Measurements from ENCODE around the gene TMEM175.

TMEM175 gene

GRCh38 chr4:931960-932712 lies at the start of gene TMEM175, which contains the start of gene GAK:
TMEM175 (plus strand) TSS chr4:932460; CDS start chr4:947740, 15,280 bp downstream.
GAK (minus strand) TSS chr4:932316; CDS start chr4:932187, 129 bp downstream.
- DNase-seq, result peak; percentile 96

- DNase-seq, result no peak
Observed at GRCh38 chr4:882646-883045, 49.6 kb upstream of the TMEM175 start.

- DNase-seq, result no peak
Observed at GRCh38 chr4:883377-884095, 48.7 kb upstream of the TMEM175 start.

- no peak for DNase-seq
Observed at GRCh38 chr4:884259-884658, 48.0 kb upstream of the TMEM175 start.

- DNase-seq, result no peak
Observed at GRCh38 chr4:884896-885295, 47.4 kb upstream of the TMEM175 start.

- no peak for DNase-seq
Observed at GRCh38 chr4:885353-885752, 46.9 kb upstream of the TMEM175 start.

GRCh38 chr4:886244-886643 lies 46.0 kb upstream of the TMEM175 start:
- DNase-seq, result no peak

GRCh38 chr4:887034-887763 lies 45.1 kb upstream of the TMEM175 start:
- DNase-seq, result no peak

GRCh38 chr4:888029-888428 lies 44.2 kb upstream of the TMEM175 start:
- no peak for DNase-seq

- DNase-seq, result no peak
Observed at GRCh38 chr4:889516-889915, 42.7 kb upstream of the TMEM175 start.

GRCh38 chr4:890036-890695 lies 42.1 kb upstream of the TMEM175 start:
- no peak for DNase-seq

- DNase-seq, result no peak
Observed at GRCh38 chr4:891747-892146, 40.5 kb upstream of the TMEM175 start.

GRCh38 chr4:892780-893179 lies 39.5 kb upstream of the TMEM175 start:
- no peak for DNase-seq

GRCh38 chr4:893276-893994 lies 38.8 kb upstream of the TMEM175 start:
- DNase-seq, result no peak

GRCh38 chr4:893995-894705 lies 38.1 kb upstream of the TMEM175 start:
- no peak for DNase-seq

GRCh38 chr4:895596-895995 lies 36.7 kb upstream of the TMEM175 start:
- DNase-seq, result no peak

GRCh38 chr4:896216-896615 lies 36.0 kb upstream of the TMEM175 start:
- DNase-seq, result no peak

GRCh38 chr4:896630-897029 lies 35.6 kb upstream of the TMEM175 start:
- DNase-seq, result no peak

GRCh38 chr4:898123-898522 lies 34.1 kb upstream of the TMEM175 start:
- no peak for DNase-seq

GRCh38 chr4:898869-899555 lies 33.2 kb upstream of the TMEM175 start:
- no peak for DNase-seq

GRCh38 chr4:899556-899906 lies 32.7 kb upstream of the TMEM175 start:
- no peak for DNase-seq
